OCI-LY3 (cell line): ENCODE data around the gene AP5B1.

Experiments
- H2AFZ ChIP-seq: fragments of 200-600, 300-600 bp; shearing (Covaris generic); 2 replicates; pipeline ENCODE4 v1.6.0; 2014; ENCODE audit warnings: antibody characterized with exemption, low read depth, low read length
- H3K27ac ChIP-seq: fragments of 200-600, 300-600 bp; sonication (generic); 2 replicates; pipeline ENCODE4 v1.5.1; 2014; ENCODE audit warnings: mild to moderate bottlenecking, low read length, moderate library complexity, mixed read lengths
- H3K27me3 ChIP-seq: fragments of 200-600, 300-600 bp; sonication (generic); 2 replicates; pipeline ENCODE4 v1.6.1; 2014; ENCODE audit warnings: low read depth, low read length, mixed read lengths
- H3K36me3 ChIP-seq: fragments of 200-600, 300-600 bp; sonication (generic); replicated peaks from 2 replicates; pipeline ENCODE3; 2014; ENCODE audit warnings: low read depth, low read length, mixed read lengths
- H3K4me1 ChIP-seq: fragments of 300-600, 200-600 bp; sonication (generic); 2 replicates; pipeline ENCODE4 v1.6.1; 2014; ENCODE audit warnings: low read length, mixed read lengths
- H3K4me2 ChIP-seq: fragments of 200-600, 300-600 bp; sonication (generic); 2 replicates; pipeline ENCODE4 v1.6.1; 2014; ENCODE audit warnings: low read length, mixed read lengths
- H3K4me3 ChIP-seq: fragments of 300-600, 200-600 bp; sonication (generic); 2 replicates; pipeline ENCODE4 v1.5.1; 2014; ENCODE audit warnings: antibody characterized with exemption, mild to moderate bottlenecking, low read length, moderate library complexity
- H3K79me2 ChIP-seq: fragments of 300-600, 200-600 bp; shearing (Covaris generic); 2 replicates; pipeline ENCODE4 v1.6.1; 2014; ENCODE audit warnings: mild to moderate bottlenecking, low read length, mixed read lengths
- H3K9ac ChIP-seq: fragments of 300-600, 200-600 bp; shearing (Covaris generic); 2 replicates; pipeline ENCODE4 v1.6.0; 2014; ENCODE audit warnings: mild to moderate bottlenecking, low read length, moderate library complexity
- H3K9me3 ChIP-seq: fragments of 200-600, 300-600 bp; shearing (Covaris generic); 2 replicates; pipeline ENCODE4 v1.6.1; 2014; ENCODE audit warnings: low read length, mixed read lengths; ENCODE audit not compliant: insufficient read depth
- H4K20me1 ChIP-seq: fragments of 200-600, 300-600 bp; sonication (generic); 2 replicates; pipeline ENCODE4 v1.6.1; 2016; ENCODE audit warnings: low read length, mixed read lengths; ENCODE audit not compliant: insufficient read depth
- EZH2phosphoT487 ChIP-seq: fragments of 200-600 bp; shearing (Covaris generic); IDR thresholded peaks from 2 replicates; pipeline ENCODE4 v1.6.1; 2018; ENCODE audit warnings: antibody characterized with exemption, mixed run types, low read depth
- TF ChIP-seq, protein P1 (sequence below): fragments of 200-600, 300-600 bp; sonication (generic); IDR thresholded peaks from 2 replicates; pipeline ENCODE4 v1.5.1; 2014; ENCODE audit warnings: antibody characterized with exemption, low read length, low read depth

Gene AP5B1

DNA sequence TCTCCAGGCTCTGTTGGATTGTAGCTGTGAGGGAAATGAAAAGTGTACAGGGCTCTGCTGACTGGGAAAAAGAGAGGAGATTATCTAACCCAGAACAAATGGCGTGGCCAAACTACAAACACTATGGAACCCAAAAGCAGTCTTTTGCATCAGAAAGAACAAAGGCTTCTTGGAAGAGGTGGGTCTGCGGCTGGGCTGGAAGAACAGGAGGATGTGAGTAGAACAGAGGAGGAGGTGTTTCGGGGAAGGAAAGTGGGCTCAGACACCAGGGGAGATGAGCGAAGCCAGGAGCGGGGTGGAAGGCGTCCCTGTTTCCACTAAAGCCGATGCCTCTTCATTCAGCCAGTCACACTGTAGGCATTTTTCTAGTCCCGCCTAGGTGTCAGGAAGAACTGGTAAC is 18.1 kb upstream of the AP5B1 start:
- H2AFZ ChIP-seq, result no peak overlapping the region
- peaks cover 35% of the 10 kb centered on the region for H3K27me3 ChIP-seq
- no peak overlapping the region for H3K9ac ChIP-seq
- no peaks in the 10 kb centered on the region for H4K20me1 ChIP-seq
- H3K27ac ChIP-seq, result no peak overlapping the region
- H3K4me2 ChIP-seq, result no peak overlapping the region
- no peaks in the 10 kb centered on the region for H3K79me2 ChIP-seq
- H3K4me1 ChIP-seq, result peaks cover 14% of the 10 kb centered on the region
- no peak overlapping the region for H3K4me3 ChIP-seq
- TF ChIP-seq, protein P1, sequence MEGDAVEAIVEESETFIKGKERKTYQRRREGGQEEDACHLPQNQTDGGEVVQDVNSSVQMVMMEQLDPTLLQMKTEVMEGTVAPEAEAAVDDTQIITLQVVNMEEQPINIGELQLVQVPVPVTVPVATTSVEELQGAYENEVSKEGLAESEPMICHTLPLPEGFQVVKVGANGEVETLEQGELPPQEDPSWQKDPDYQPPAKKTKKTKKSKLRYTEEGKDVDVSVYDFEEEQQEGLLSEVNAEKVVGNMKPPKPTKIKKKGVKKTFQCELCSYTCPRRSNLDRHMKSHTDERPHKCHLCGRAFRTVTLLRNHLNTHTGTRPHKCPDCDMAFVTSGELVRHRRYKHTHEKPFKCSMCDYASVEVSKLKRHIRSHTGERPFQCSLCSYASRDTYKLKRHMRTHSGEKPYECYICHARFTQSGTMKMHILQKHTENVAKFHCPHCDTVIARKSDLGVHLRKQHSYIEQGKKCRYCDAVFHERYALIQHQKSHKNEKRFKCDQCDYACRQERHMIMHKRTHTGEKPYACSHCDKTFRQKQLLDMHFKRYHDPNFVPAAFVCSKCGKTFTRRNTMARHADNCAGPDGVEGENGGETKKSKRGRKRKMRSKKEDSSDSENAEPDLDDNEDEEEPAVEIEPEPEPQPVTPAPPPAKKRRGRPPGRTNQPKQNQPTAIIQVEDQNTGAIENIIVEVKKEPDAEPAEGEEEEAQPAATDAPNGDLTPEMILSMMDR, result no peak
- TF ChIP-seq EZH2phosphoT487, result no peak
- no peaks in the 10 kb centered on the region for H3K36me3 ChIP-seq
- H3K9me3 ChIP-seq, result no peaks in the 10 kb centered on the region

DNA sequence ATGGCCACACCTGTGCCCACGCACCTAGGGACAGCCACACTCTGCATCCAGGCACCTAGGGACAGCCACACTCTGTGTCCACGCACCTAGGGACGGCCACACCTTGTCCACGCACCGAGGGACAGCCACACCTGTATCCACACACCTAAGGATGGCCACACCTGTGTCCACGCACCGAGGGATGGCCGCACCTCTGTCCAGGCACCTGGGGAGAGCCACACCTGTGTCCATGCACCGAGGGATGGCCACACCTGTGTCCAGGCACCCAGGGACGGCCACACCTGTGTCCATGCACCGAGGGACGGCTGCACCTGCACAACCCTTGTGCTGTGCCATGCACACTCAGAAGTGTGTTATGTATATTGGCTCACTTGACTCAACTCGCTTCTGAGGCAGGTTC is 16.9 kb upstream of the AP5B1 start:
- TF ChIP-seq, protein P1, result no peak
- no peak for TF ChIP-seq EZH2phosphoT487
- H3K4me2 ChIP-seq, result no peak overlapping the region
- H3K9me3 ChIP-seq, result no peaks in the 10 kb centered on the region
- no peak overlapping the region for H3K9ac ChIP-seq
- H3K36me3 ChIP-seq, result no peaks in the 10 kb centered on the region
- no peak overlapping the region for H2AFZ ChIP-seq
- H4K20me1 ChIP-seq, result no peaks in the 10 kb centered on the region
- no peak overlapping the region for H3K27ac ChIP-seq
- peaks cover 25% of the 10 kb centered on the region for H3K27me3 ChIP-seq
- H3K4me3 ChIP-seq, result no peak overlapping the region
- H3K4me1 ChIP-seq, result peaks cover 4% of the 10 kb centered on the region
- no peaks in the 10 kb centered on the region for H3K79me2 ChIP-seq

DNA sequence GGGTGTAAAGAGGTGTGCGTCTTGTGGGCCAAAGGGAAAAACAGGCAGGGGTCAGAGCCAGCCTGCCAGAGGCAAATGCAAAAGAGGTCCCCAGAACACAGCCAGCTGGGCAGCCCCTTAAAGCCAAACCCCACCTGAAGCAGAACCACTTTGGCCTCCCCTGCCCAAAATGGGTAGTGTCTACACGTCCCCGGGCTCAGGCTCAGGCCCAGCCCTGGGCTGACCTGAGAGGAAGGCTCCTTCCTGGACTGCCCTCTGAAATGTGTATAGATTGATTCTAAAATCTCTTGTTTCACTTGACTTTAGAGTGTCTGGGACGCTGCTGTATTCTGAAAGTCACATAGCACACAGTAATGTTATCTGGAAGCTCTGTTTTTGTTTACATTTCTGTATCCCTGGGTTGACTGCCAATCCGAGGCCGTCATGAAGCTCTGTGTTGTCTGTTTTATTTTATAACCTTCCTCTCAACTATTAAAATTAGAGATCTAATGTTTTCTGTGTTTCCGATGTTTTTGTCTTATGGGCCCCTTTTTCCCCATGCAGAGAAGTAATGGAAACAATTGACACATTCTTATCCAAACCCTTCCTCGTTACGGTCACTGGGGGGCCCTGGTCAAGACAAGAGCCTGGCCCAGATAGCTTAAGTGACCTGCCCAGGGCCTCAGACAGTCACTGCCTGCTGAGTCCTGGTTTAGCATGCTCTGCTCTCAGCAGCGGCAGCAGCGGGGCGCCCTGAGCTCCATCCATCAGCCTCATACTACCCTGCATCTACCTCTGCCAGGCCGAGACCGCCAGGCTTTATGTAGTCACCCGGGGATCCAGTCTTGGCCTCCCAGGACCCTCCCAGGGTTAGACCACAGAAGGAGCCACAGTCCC is 16.2 kb upstream of the AP5B1 start:
- Histone ChIP-seq H3K27me3 (peaks cover 25% of the 10 kb centered on the region), H3K4me3 (no peak overlapping the region), H3K9me3 (no peaks in the 10 kb centered on the region), H2AFZ (no peak overlapping the region), H3K4me2 (no peak overlapping the region), H3K4me1 (peaks cover 3% of the 10 kb centered on the region), H4K20me1 (no peaks in the 10 kb centered on the region), H3K9ac (no peak overlapping the region), H3K27ac (no peak overlapping the region), H3K36me3 (no peaks in the 10 kb centered on the region), H3K79me2 (no peaks in the 10 kb centered on the region)
- TF ChIP-seq, protein P1, result no peak

DNA sequence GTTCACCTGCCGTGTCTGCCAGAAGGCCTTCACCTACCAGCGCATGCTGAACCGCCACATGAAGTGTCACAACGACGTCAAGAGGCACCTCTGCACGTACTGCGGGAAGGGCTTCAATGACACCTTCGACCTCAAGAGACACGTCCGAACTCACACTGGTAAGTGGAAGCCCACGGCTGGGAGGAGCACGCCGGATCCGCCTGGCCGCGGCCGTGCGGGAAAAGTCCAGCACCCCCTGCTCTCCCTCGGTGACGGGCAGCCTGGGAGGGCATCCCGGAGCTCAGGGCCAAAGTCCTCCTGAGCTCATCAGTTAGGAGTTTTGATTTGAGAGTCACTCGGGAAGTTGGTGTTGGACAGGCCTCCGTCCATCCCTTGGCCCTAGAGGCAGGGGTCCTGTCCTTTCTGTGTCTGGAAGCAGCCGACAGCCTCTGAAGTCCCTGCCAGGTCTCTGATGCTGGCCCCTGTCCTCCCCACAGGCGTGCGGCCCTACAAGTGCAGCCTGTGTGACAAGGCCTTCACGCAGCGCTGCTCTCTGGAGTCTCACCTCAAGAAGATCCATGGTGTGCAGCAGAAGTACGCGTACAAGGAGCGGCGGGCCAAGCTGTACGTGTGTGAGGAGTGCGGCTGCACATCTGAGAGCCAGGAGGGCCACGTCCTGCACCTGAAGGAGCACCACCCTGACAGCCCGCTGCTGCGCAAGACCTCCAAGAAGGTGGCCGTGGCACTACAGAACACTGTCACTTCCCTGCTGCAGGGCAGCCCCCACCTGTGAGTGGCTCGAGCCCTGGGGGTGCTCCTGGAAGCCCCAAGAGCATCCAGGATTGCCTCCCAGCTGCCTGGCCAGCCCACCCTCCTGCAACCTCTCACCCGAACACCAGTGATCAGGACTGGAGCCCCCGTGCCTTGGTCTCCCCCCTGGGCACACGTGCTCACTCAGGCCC is 14.1 kb upstream of the AP5B1 start:
- no peak overlapping the region for H3K27ac ChIP-seq
- H3K79me2 ChIP-seq, result no peaks in the 10 kb centered on the region

More for the DNA sequence above, 14.1 kb upstream of the AP5B1 start:
- Histone ChIP-seq H3K9me3 (no peaks in the 10 kb centered on the region), H2AFZ (no peak overlapping the region), H4K20me1 (no peaks in the 10 kb centered on the region), H3K27me3 (peaks cover 18% of the 10 kb centered on the region), H3K4me2 (no peak overlapping the region), H3K9ac (no peak overlapping the region), H3K36me3 (no peaks in the 10 kb centered on the region), H3K4me3 (no peak overlapping the region), H3K4me1 (peaks cover 12% of the 10 kb centered on the region)
- TF ChIP-seq, protein P1, result no peak
- TF ChIP-seq EZH2phosphoT487, result no peak
